Hepatocyte (in vitro differentiated cells): ENCODE measurements around the gene CDK16.

Experiments
- EZH2phosphoT487 ChIP-seq: fragments of 200-600 bp; sonication (generic); IDR thresholded peaks from one replicate; pipeline ENCODE4 v1.6.1; 2018; ENCODE audit warnings: antibody characterized with exemption, mild to moderate bottlenecking, low read depth, moderate library complexity; ENCODE audit not compliant: unreplicated experiment, severe bottlenecking
- TF ChIP-seq, protein P1 (sequence below): fragments of 200-600 bp; sonication (generic); IDR thresholded peaks from 2 replicates; pipeline ENCODE4 v1.5.1; 2016; ENCODE audit warnings: antibody characterized with exemption, mild to moderate bottlenecking; ENCODE audit not compliant: poor library complexity

DNA sequence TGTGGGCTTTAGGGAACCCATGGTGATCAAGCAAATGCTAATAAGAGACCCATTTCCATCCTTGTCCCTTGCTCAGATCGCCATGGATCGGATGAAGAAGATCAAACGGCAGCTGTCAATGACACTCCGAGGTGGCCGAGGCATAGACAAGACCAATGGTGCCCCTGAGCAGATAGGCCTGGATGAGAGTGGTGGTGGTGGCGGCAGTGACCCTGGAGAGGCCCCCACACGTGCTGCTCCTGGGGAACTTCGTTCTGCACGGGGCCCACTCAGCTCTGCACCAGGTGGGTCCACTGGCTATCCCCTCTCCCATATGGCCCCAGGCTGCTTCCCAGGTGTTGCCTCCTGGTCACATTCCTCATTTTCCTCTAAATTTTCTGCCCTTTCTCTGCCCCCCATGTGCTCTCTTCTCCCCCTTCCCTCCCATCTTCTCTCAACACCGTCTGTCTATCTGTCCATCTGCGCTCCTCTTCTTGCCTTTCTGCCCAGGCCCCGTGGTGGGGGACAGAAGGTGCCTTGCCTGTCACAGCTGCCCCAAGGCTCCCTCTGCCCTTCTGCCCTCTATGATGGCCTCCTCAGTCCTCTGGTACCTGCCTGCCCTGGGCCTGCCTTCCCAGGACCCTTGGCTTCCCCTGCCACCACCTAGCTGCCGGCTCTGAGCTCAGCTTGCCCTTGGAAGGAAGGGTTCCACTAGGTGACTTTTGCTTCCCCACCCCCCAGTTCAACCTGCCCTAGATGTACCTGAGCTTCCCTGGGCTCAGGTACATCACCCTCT is 5.2 kb downstream of the CDK16 start:
- TF ChIP-seq, protein P1, sequence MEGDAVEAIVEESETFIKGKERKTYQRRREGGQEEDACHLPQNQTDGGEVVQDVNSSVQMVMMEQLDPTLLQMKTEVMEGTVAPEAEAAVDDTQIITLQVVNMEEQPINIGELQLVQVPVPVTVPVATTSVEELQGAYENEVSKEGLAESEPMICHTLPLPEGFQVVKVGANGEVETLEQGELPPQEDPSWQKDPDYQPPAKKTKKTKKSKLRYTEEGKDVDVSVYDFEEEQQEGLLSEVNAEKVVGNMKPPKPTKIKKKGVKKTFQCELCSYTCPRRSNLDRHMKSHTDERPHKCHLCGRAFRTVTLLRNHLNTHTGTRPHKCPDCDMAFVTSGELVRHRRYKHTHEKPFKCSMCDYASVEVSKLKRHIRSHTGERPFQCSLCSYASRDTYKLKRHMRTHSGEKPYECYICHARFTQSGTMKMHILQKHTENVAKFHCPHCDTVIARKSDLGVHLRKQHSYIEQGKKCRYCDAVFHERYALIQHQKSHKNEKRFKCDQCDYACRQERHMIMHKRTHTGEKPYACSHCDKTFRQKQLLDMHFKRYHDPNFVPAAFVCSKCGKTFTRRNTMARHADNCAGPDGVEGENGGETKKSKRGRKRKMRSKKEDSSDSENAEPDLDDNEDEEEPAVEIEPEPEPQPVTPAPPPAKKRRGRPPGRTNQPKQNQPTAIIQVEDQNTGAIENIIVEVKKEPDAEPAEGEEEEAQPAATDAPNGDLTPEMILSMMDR: no peak
- no peak for TF ChIP-seq EZH2phosphoT487
